Measurements from ENCODE around the gene TRIAP1.

DNA sequence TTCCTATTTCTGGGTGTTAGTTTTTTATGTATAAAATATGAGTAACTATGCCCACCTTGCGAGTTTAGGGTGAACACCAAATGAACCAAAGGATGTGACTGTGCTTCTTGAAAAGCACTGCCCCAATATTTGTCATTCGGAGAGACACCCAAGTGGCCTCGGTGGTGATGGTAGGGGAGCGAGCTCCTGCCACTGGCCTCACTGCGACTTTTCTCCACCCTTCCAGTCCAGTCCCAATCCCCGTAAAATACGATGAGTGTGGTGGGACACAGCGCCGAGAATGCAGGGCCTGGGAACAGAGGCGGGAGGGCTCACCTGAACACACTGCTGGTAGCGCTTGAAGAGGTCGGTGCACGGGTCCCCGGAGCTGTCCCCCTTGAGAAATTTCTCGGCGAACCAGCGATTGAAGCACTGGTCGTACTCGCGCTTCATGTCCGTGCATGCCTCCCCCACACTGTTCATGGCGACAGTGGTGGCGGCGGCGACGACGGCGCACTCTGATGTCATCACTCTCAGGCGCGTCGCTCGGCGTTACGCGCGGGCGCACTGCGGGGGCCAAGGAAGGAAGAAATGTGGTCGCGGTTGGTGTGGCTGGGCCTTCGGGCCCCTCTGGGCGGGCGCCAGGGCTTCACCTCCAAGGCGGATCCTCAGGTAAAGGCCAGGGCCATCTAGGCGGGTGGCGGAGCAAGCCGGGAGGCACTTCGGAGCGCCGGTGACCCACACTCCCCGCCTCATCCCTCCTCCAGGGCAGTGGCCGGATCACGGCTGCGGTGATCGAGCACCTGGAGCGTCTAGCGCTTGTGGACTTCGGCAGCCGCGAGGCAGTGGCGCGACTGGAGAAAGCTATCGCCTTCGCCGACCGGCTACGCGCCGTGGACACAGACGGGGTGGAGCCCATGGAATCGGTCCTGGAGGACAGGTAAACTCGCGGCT, at the start of gene TRIAP1, which contains the start of gene GATC:
- TF ChIP-seq, protein P1, sequence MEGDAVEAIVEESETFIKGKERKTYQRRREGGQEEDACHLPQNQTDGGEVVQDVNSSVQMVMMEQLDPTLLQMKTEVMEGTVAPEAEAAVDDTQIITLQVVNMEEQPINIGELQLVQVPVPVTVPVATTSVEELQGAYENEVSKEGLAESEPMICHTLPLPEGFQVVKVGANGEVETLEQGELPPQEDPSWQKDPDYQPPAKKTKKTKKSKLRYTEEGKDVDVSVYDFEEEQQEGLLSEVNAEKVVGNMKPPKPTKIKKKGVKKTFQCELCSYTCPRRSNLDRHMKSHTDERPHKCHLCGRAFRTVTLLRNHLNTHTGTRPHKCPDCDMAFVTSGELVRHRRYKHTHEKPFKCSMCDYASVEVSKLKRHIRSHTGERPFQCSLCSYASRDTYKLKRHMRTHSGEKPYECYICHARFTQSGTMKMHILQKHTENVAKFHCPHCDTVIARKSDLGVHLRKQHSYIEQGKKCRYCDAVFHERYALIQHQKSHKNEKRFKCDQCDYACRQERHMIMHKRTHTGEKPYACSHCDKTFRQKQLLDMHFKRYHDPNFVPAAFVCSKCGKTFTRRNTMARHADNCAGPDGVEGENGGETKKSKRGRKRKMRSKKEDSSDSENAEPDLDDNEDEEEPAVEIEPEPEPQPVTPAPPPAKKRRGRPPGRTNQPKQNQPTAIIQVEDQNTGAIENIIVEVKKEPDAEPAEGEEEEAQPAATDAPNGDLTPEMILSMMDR (IDR thresholded peaks at IDR 0.05) = peak in 1 of 3 donors; percentile 12
- peak; percentile 65 for TF ChIP-seq POLR2A (IDR thresholded peaks at IDR 0.05)
- TF ChIP-seq EP300 (IDR thresholded peaks at IDR 0.05) = no peak
